HepG2 (cell line): ENCODE data around the gene FBXL12.

ENCODE experiments used
- HOXD1 ChIP-seq: sonication (generic); formaldehyde crosslinking; IDR thresholded peaks from 2 replicates; pipeline ENCODE4 v1.5.0; 2020; ENCODE audit warnings: missing genetic modification reagents
- POLR2AphosphoS5 ChIP-seq: IDR thresholded peaks from 2 replicates; pipeline ENCODE4 v1.6.1; 2012; ENCODE audit warnings: low read depth, low read length
- SUZ12 ChIP-seq: fragments of 150-350 bp; IDR thresholded peaks from 2 replicates; pipeline ENCODE4 v1.6.1; 2014; ENCODE audit warnings: low read depth, low read length
- WIZ ChIP-seq: sonication (generic); formaldehyde crosslinking; IDR thresholded peaks from 2 replicates; pipeline ENCODE4 v1.5.1; 2020; ENCODE audit warnings: mild to moderate bottlenecking, missing genetic modification reagents
- ZNF264 ChIP-seq: sonication (generic); formaldehyde crosslinking; IDR thresholded peaks from 2 replicates; pipeline ENCODE4 v1.4.0; 2020; ENCODE audit warnings: missing genetic modification reagents
- TF ChIP-seq, protein P1 (sequence below): sonication (generic); formaldehyde crosslinking; IDR thresholded peaks from 2 replicates; pipeline ENCODE4 v1.5.0; 2020; ENCODE audit warnings: mild to moderate bottlenecking, missing genetic modification reagents, moderate library complexity
- TF ChIP-seq, protein P2 (sequence below): IDR thresholded peaks from 2 replicates; pipeline ENCODE4 v1.6.1; 2018; ENCODE audit warnings: missing genetic modification reagents, mild to moderate bottlenecking, missing compliant biosample characterization

DNA sequence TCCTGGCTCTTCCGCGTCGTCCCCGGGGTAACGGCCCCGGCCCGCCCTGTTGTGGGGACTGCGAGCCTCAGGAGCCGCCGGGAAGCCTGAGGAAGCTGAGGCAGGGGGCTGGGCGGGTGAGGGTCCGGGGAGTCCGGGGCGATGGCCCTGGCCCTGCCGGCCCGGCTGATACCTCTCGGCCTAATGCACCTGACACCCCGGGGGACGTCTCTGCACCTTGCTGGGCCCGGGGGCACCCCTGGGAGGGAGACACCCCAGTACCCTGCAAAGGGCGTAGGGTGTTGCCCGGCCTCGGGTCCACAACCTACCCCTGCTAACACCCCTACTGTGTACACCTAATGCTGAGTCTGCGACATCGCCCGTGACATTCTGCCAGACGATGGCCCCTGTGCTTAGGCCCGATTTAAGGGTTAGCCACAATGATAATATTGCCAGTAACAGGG, 16.6 kb upstream of the FBXL12 start:
- TF ChIP-seq POLR2AphosphoS5 (no peak), HOXD1 (no peak), SUZ12 (no peak), ZNF264 (CRISPR knock-in tag) (no peak), WIZ (CRISPR knock-in tag) (no peak)
- TF ChIP-seq, protein P1, sequence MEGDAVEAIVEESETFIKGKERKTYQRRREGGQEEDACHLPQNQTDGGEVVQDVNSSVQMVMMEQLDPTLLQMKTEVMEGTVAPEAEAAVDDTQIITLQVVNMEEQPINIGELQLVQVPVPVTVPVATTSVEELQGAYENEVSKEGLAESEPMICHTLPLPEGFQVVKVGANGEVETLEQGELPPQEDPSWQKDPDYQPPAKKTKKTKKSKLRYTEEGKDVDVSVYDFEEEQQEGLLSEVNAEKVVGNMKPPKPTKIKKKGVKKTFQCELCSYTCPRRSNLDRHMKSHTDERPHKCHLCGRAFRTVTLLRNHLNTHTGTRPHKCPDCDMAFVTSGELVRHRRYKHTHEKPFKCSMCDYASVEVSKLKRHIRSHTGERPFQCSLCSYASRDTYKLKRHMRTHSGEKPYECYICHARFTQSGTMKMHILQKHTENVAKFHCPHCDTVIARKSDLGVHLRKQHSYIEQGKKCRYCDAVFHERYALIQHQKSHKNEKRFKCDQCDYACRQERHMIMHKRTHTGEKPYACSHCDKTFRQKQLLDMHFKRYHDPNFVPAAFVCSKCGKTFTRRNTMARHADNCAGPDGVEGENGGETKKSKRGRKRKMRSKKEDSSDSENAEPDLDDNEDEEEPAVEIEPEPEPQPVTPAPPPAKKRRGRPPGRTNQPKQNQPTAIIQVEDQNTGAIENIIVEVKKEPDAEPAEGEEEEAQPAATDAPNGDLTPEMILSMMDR (CRISPR knock-in tag) = no peak
- TF ChIP-seq, protein P2, sequence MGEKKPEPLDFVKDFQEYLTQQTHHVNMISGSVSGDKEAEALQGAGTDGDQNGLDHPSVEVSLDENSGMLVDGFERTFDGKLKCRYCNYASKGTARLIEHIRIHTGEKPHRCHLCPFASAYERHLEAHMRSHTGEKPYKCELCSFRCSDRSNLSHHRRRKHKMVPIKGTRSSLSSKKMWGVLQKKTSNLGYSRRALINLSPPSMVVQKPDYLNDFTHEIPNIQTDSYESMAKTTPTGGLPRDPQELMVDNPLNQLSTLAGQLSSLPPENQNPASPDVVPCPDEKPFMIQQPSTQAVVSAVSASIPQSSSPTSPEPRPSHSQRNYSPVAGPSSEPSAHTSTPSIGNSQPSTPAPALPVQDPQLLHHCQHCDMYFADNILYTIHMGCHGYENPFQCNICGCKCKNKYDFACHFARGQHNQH (CRISPR knock-in tag) = no peak
